ENCODE results near the gene CASP2.
A peak's percentile ranks its signal among the peaks of the same experiment; 100 is the strongest.

Gene CASP2

GRCh38 chr7:143287935-143288826 is at the start of gene CASP2:
Gene CASP2 (plus strand): TSS chr7:143288351. CDS start chr7:143288456, 105 bp downstream.
- DNase-seq (ENCODE audit: low read depth): peak; percentile 95

- no peak for DNase-seq (ENCODE audit: low read depth)
Observed at GRCh38 chr7:143239813-143240212, 48.3 kb upstream of the CASP2 start.

GRCh38 chr7:143240291-143241168 is 47.6 kb upstream of the CASP2 start:
- DNase-seq (ENCODE audit: low read depth): peak; percentile 36

- no peak for DNase-seq (ENCODE audit: low read depth)
Observed at GRCh38 chr7:143242306-143242705, 45.8 kb upstream of the CASP2 start.

GRCh38 chr7:143243111-143243510 is 45.0 kb upstream of the CASP2 start:
- DNase-seq (ENCODE audit: low read depth): no peak

GRCh38 chr7:143243614-143244013 is 44.5 kb upstream of the CASP2 start:
- no peak for DNase-seq (ENCODE audit: low read depth)

GRCh38 chr7:143244321-143244720 is 43.8 kb upstream of the CASP2 start:
- no peak for DNase-seq (ENCODE audit: low read depth)

GRCh38 chr7:143245123-143245522 is 43.0 kb upstream of the CASP2 start:
- no peak for DNase-seq (ENCODE audit: low read depth)

GRCh38 chr7:143247372-143247771 is 40.8 kb upstream of the CASP2 start:
- no peak for DNase-seq (ENCODE audit: low read depth)

GRCh38 chr7:143248761-143249354 is 39.3 kb upstream of the CASP2 start:
- DNase-seq (ENCODE audit: low read depth): no peak

GRCh38 chr7:143250199-143250598 is 38.0 kb upstream of the CASP2 start:
- no peak for DNase-seq (ENCODE audit: low read depth)

- no peak for DNase-seq (ENCODE audit: low read depth)
Observed at GRCh38 chr7:143250822-143251221, 37.3 kb upstream of the CASP2 start.

- no peak for DNase-seq (ENCODE audit: low read depth)
Observed at GRCh38 chr7:143252006-143252405, 36.1 kb upstream of the CASP2 start.

- no peak for DNase-seq (ENCODE audit: low read depth)
Observed at GRCh38 chr7:143255564-143255963, 32.6 kb upstream of the CASP2 start.

- no peak for DNase-seq (ENCODE audit: low read depth)
Observed at GRCh38 chr7:143256325-143256724, 31.8 kb upstream of the CASP2 start.

GRCh38 chr7:143256932-143257331 is 31.2 kb upstream of the CASP2 start:
- DNase-seq (ENCODE audit: low read depth): no peak

GRCh38 chr7:143257501-143257900 is 30.6 kb upstream of the CASP2 start:
- DNase-seq (ENCODE audit: low read depth): no peak

GRCh38 chr7:143258831-143259230 is 29.3 kb upstream of the CASP2 start:
- DNase-seq (ENCODE audit: low read depth): no peak

- no peak for DNase-seq (ENCODE audit: low read depth)
Observed at GRCh38 chr7:143259765-143260164, 28.4 kb upstream of the CASP2 start.

- no peak for DNase-seq (ENCODE audit: low read depth)
Observed at GRCh38 chr7:143261901-143262300, 26.2 kb upstream of the CASP2 start.

GRCh38 chr7:143263266-143264195 is 24.6 kb upstream of the CASP2 start, which contains the start of gene GSTK1:
Gene GSTK1 (plus strand): TSS chr7:143263441. CDS start chr7:143263514, 73 bp downstream.
- peak; percentile 68 for DNase-seq (ENCODE audit: low read depth)

Measured in stimulated activated CD8-positive, alpha-beta memory T cell treated with anti-CD3 and anti-CD28 coated beads, Interleukin-7, amount 100 ng/mL, for 24 hours (primary cell).